Stimulated activated CD4-positive, alpha-beta T cell treated with anti-CD3 and anti-CD28 coated beads, Interleukin-1b, Interleukin-23, amount 100 ng/mL, for 4 hours (primary cell): Measurements from ENCODE around the gene AGPAT3.

Source experiments
- DNase-seq, 2 donors: peaks; one replicate each; pipeline ENCODE4 v3.0.0-alpha.2; 2020; ENCODE audit warnings: low read depth in 2 of 2

AGPAT3 gene

GRCh38 chr21:43954896-43955295, 89.9 kb downstream of the AGPAT3 start:
- DNase-seq, result no peak

GRCh38 chr21:43956019-43956669, 91.1 kb downstream of the AGPAT3 start:
- DNase-seq, result no peak

GRCh38 chr21:43956670-43957035, 91.6 kb downstream of the AGPAT3 start:
- DNase-seq, result no peak

GRCh38 chr21:43957128-43957571, 92.1 kb downstream of the AGPAT3 start:
- no peak for DNase-seq

- DNase-seq, result no peak
Observed at GRCh38 chr21:43957611-43958362, 92.8 kb downstream of the AGPAT3 start.

- DNase-seq, result no peak
Observed at GRCh38 chr21:43958364-43959158, 93.5 kb downstream of the AGPAT3 start.

- no peak for DNase-seq
Observed at GRCh38 chr21:43959231-43960116, 94.5 kb downstream of the AGPAT3 start.

- no peak for DNase-seq
Observed at GRCh38 chr21:43961382-43961909, 96.4 kb downstream of the AGPAT3 start.

GRCh38 chr21:43965911-43966585, 101.0 kb downstream of the AGPAT3 start:
- DNase-seq, result no peak

GRCh38 chr21:43966946-43967512, 102.0 kb downstream of the AGPAT3 start:
- no peak for DNase-seq

GRCh38 chr21:43967981-43968380, 103.0 kb downstream of the AGPAT3 start:
- no peak for DNase-seq

- DNase-seq, result no peak
Observed at GRCh38 chr21:43968410-43969114, 103.5 kb downstream of the AGPAT3 start.

GRCh38 chr21:43969115-43969444, 104.1 kb downstream of the AGPAT3 start:
- no peak for DNase-seq

- DNase-seq, result no peak
Observed at GRCh38 chr21:43970551-43970950, 105.5 kb downstream of the AGPAT3 start.

GRCh38 chr21:43971201-43971991, 106.4 kb downstream of the AGPAT3 start:
- no peak for DNase-seq

GRCh38 chr21:43971992-43972255, 106.9 kb downstream of the AGPAT3 start:
- DNase-seq, result no peak

- DNase-seq, result no peak
Observed at GRCh38 chr21:43972850-43973633, 108.0 kb downstream of the AGPAT3 start.

- no peak for DNase-seq
Observed at GRCh38 chr21:43973634-43973955, 108.6 kb downstream of the AGPAT3 start.
